OCI-LY3 (cell line): Measurements from ENCODE around the gene OASL.

Source experiments
- CTCF ChIP-seq: fragments of 200-600, 300-600 bp; sonication (generic); IDR thresholded peaks from 2 replicates; pipeline ENCODE4 v1.5.1; 2014; ENCODE audit warnings: antibody characterized with exemption, low read length, low read depth
- EZH2phosphoT487 ChIP-seq: fragments of 200-600 bp; shearing (Covaris generic); IDR thresholded peaks from 2 replicates; pipeline ENCODE4 v1.6.1; 2018; ENCODE audit warnings: antibody characterized with exemption, mixed run types, low read depth

DNA sequence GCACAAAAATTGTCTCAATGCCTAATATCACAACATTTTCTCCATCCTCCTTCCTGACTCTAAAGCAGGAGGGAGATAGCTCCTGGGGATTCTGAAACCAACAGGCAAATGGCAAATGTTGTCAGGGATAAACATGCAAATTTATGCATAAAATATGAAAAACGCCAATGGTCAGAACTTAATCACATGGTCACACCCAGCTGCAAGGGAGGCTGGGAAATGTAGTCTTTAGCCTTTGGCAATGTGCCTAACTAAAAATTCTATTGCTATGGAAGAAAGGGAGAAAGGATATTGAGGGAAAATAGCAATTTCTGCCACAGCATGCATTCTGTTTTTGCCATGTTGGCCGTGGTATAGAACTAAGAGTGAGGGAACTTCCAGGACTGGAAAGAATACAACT lies 11.7 kb upstream of the OASL start:
- no peak for TF ChIP-seq CTCF
- no peak for TF ChIP-seq EZH2phosphoT487
